ENCODE data around the gene MTOR.
"Not testable (repeated sequence)": the region's sequence is repeated elsewhere in the genome, so short reads cannot be mapped to it uniquely, and the experiment has no call there.

Gene MTOR

GRCh38 chr1:11144570-11145256, 117.6 kb downstream of the MTOR start:
- DNase-seq: no peak

- no peak for DNase-seq
These were observed 118.4 kb downstream of the MTOR start for GRCh38 chr1:11143907-11144306.

GRCh38 chr1:11143401-11143800, 119.0 kb downstream of the MTOR start:
- no peak for DNase-seq

GRCh38 chr1:11142618-11143391, 119.5 kb downstream of the MTOR start:
- DNase-seq: no peak

- no peak for DNase-seq
These were observed 123.4 kb downstream of the MTOR start for GRCh38 chr1:11138952-11139351.

- DNase-seq: no peak
These were observed 124.3 kb downstream of the MTOR start for GRCh38 chr1:11138029-11138428.

GRCh38 chr1:11134898-11135266, 127.5 kb downstream of the MTOR start:
- no peak for DNase-seq

GRCh38 chr1:11134251-11134897, 128.0 kb downstream of the MTOR start:
- DNase-seq: no peak

- DNase-seq: no peak
These were observed 129.6 kb downstream of the MTOR start for GRCh38 chr1:11132563-11133293.

GRCh38 chr1:11131816-11132215, 130.5 kb downstream of the MTOR start:
- no peak for DNase-seq

- no peak for DNase-seq
These were observed 131.9 kb downstream of the MTOR start for GRCh38 chr1:11130406-11130805.

GRCh38 chr1:11129649-11130390, 132.5 kb downstream of the MTOR start:
- DNase-seq: no peak

- no peak for DNase-seq
These were observed 135.8 kb downstream of the MTOR start for GRCh38 chr1:11126569-11126968.

GRCh38 chr1:11125931-11126330, 136.4 kb downstream of the MTOR start:
- no peak for DNase-seq

- DNase-seq: no peak
These were observed 137.4 kb downstream of the MTOR start for GRCh38 chr1:11124965-11125364.

- no peak for DNase-seq
These were observed 146.0 kb downstream of the MTOR start for GRCh38 chr1:11116318-11116717.

- no peak for DNase-seq
These were observed 147.4 kb downstream of the MTOR start for GRCh38 chr1:11114966-11115365.

GRCh38 chr1:11109047-11109760, 153.1 kb downstream of the MTOR start:
- no peak for DNase-seq

GRCh38 chr1:11107599-11107998, 154.8 kb downstream of the MTOR start:
- no peak for DNase-seq

- DNase-seq: no peak
These were observed 156.8 kb downstream of the MTOR start for GRCh38 chr1:11105586-11105985.

- no peak for DNase-seq
These were observed 161.0 kb downstream of the MTOR start for GRCh38 chr1:11101347-11101746.

- DNase-seq: not testable (repeated sequence)
These were observed 161.5 kb downstream of the MTOR start for GRCh38 chr1:11100806-11101205.

All from SIG-M5 (cell line).